ENCODE measurements around the gene PLEKHM3.

PLEKHM3 gene

DNA sequence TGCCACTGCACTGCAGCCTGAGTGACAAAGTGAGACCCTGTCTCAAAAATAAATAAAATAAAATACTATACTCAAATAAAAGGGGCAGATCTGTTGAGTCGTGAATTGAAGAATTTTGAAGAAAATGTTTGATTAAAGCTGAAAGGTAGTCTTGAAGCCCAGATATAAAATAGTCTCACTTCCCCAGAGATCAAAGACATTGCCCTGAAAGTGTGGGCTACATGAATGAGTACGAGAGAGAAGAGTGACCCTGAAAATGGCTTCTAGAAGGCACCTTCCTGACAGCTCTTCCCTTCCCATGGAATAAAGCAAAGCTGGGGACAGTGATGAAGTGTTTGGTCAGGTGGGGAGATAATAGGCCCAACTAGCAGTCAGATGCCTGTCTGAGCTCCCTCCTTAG is 241.8 kb downstream of the PLEKHM3 start:
- DNase-seq = no peak

DNA sequence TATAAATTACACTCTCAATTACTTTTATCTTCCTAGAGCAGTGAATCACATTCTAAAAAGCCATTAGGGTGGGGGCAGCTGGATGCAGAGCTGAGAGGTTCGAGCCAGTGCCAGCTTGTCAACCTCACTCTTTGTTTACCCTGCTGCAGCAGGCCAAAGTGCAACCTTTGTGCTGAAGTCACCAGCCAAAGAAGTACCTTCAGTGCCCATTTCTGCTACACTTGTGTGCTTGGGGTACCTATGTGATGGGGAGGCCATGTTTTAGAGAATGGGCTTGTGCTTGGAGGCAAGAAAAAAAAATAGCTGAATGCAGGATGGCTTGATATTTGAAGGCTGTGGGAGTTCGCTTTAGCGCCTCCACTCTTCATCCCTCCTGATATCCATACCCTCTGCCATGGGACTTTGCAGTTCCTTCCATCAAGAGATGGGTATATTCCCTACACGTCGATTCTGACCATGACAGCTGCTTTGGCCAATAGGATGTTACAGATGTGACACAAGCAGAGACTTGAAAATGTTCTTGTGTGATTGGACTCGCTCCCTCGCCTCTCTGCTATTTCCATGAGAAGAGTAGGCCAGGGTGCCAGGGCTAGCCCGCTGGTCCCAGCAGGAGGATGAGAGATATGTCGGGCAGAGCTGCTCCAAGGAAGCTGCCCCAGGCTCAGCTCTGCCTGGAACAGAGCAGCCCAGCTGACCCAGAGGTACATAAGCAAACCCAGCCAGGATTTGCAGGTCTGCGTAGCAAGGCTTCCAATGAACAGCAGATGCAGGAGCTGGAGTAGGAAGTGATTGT is 242.9 kb downstream of the PLEKHM3 start:
- no peak for DNase-seq

DNA sequence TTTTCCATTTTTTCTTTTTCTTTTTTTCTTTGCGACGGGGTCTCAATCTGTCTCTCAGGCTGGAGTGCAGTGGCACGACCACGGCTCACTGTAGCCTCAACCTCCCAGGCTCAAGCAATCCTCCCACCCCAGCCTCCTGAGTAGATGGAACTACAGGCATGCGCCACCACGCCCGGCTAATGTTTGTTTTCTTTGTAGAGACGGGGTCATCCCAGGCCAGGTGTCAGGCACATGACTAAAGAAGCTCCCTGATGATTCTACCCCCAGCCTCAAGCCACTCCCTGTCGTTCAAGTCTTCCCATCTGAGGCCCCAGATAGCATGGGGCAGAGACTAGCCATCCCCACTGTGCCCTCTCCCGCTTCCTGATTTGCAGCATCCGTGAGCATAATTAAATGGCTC is 245.8 kb downstream of the PLEKHM3 start:
- no peak for DNase-seq

DNA sequence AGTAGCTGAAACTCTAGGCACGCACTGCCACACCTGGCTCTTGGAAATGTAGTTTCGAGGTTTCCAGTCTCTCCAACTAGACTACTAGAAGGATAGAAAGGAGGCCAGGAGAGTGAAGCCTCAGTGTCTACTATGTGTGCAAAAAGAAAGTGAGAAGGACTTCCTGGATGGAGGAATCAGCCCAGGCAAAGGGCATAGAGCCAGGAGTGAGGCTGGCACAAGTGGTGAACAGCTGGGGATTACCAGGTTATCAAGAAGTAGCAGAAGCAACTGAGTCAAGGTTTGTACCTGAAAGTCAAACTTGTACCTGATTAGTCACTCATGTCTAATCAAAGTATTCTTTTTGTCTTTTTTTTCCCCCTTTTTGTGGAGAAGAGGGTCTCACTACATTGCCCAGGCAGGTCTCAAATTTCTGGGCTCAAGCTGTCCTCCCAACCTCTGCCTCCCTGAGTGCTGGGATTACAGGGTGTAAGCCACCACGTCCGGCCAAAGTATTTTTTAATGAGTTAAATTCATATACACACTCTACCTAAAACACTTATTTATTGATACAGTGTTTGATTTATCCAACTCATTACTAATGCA is 246.9 kb downstream of the PLEKHM3 start:
- no peak for DNase-seq

DNA sequence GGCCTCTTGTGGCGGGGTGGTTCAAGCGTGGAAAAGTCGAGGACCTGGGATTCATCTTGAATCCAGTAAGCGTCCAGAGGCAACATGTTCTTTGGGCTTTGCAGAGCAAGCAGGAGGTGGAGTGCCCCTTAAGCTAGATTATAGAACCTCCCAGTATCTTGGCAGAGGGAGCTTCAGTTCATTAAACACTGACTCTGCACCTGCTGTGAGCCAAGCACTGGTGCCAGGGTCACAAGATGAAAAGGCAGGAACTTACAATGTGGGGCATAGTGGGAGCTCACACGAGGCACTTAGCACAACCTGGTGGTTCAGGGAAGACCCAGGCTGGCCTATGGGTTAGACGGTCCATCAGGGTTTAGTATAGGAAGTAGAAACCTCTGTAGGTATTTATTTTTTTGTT is 248.2 kb downstream of the PLEKHM3 start:
- no peak for DNase-seq

DNA sequence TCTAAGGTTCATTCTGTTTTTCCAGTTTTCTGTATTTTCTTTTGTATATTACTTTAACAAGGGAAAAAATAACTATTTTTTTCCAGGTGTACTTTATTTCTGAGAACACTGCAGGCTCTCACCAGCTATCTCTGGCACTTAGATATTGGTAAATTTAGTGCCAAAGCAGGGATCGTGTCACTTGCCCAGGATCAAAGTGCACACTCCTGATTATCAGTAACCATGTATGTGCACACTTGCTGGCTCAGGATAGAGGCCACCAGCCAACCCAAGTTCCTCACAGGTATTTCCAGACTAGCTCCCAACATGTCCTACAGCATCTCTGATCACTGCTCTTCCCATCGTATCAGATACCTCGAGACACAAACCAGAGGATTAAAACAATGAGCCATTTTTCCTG is 249.9 kb downstream of the PLEKHM3 start:
- no peak for DNase-seq

DNA sequence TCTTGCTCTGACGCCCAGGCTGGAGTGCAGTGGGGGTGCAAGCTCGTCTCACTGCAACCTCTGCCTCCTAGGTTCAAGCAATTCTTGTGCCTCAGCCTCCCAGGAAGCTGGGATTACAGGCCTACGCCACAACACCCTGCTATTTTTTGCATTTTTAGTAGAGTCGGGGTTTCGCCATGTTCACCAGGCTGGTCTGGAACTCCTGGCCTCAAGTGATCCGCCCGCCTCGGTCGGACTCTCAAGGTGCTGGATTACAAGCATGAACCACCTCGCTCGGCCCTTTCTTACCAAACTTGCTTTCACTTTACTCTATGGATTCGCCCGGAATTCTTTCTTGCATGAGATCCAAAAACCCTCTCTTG is 252.5 kb downstream of the PLEKHM3 start:
- no peak for DNase-seq

DNA sequence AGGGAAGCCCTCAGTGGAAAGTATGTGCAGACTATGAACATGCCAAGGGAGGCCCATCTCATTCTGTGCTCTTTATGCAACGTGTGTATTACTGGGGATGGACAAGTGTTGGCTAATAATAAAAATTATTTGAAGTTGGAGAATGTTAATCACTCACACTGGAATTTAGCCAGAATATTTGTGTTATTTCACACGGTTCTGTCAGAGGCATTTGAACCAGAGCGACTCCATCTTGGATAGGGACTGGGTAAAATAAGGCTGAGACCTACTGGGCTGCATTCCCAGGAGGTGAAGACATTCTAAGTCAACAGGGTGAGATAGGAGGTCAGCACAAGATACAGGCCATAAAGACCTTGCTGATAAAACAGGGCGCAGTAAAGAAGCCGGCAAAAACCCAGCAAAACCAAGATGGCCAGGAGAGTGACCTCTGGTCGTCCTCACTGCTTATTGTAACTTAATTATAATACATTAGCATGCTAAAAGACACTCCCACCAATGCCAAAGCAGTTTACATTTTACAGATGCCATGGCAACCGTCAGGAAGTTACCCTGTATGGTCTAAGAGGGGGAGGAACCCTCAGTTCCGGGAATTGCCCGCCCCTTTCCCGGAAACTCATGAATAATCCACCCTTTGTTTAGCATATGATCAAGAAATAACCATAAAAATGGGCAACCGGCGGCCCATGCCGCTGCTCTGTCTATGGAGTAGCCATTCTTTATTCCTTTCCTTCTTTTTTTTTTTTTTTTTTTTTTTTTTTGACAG is 253.1 kb downstream of the PLEKHM3 start:
- DNase-seq = peak; percentile 7

DNA sequence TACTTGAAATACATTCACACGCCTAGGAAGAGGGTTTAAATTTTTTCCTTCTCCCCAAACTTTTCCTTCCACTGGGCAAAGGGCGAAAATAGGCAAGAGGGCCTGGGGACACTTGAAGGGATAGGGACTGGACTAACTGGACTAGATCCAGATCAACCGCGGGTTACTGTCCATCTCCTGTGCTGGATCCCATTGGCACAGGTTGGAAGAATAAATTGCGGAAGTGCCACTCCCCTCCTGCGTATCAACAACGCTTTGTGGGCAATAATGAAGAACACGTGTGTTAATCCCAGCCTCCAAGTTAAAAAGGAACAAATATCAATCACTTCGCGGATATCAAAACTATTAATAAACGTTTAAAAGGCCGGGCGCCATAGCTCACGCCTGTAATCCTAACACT is 253.9 kb downstream of the PLEKHM3 start:
- DNase-seq = no peak
